Subcutaneous abdominal adipose tissue (tissue), 5 donors: ENCODE data around the gene MEAK7.

Experiments used
- H3K27ac ChIP-seq: one replicate; pipeline ENCODE4 v1.7.0; 2013; ENCODE audit warnings: low read depth, mild to moderate bottlenecking, inconsistent platforms, low read length, moderate library complexity
- H3K27me3 ChIP-seq, 5 donors: one replicate each; pipeline ENCODE4 v1.7.0; 2013; ENCODE audit warnings: low read length in 5 of 5, inconsistent platforms in 1 of 5; ENCODE audit not compliant: control insufficient read depth in 5 of 5, insufficient read depth in 4 of 5
- H3K36me3 ChIP-seq, 5 donors: one replicate each; pipeline ENCODE4 v1.7.0; 2013; ENCODE audit warnings: low read length in 5 of 5; ENCODE audit not compliant: control insufficient read depth in 5 of 5, insufficient read depth in 5 of 5
- H3K4me1 ChIP-seq, 5 donors: one replicate each; pipeline ENCODE4 v1.7.0; 2013; ENCODE audit warnings: low read length in 5 of 5, mild to moderate bottlenecking in 3 of 5, moderate library complexity in 1 of 5; ENCODE audit not compliant: control insufficient read depth in 5 of 5, insufficient read depth in 5 of 5
- H3K4me3 ChIP-seq, 5 donors: one replicate each; pipeline ENCODE4 v1.7.0; 2013; ENCODE audit warnings: low read length in 5 of 5, low read depth in 1 of 5
- H3K9ac ChIP-seq, 5 donors: one replicate each; pipeline ENCODE4 v1.7.0; 2013; ENCODE audit warnings: low read length in 5 of 5, mild to moderate bottlenecking in 4 of 5, moderate library complexity in 3 of 5
- H3K9me3 ChIP-seq, 5 donors: one replicate each; pipeline ENCODE4 v1.7.0; 2013; ENCODE audit warnings: low read length in 5 of 5; ENCODE audit not compliant: control insufficient read depth in 5 of 5
- donor health status: healthy.
- donor health status: healthy.
- donor health status: healthy.
- donor health status: healthy.
- donor health status: healthy.

The MEAK7 gene

GRCh38 chr16:84483882-84484565 lies 20.4 kb downstream of the MEAK7 start:
- H3K36me3 ChIP-seq: peaks cover 8 to 79% (median 57%) of the 10 kb centered on the region in 5 donors
- no peaks in the 10 kb centered on the region for H3K27me3 ChIP-seq
- H3K4me3 ChIP-seq: no peak overlapping the region
- no peak overlapping the region for H3K9ac ChIP-seq
- H3K9me3 ChIP-seq: no peaks in the 10 kb centered on the region
- H3K4me1 ChIP-seq: peaks cover 0 to 17% (median 0%) of the 10 kb centered on the region in 5 donors
- H3K27ac ChIP-seq: no peak overlapping the region

- no peak overlapping the region for H3K4me3 ChIP-seq
- peaks cover 3 to 79% (median 57%) of the 10 kb centered on the region in 5 donors for H3K36me3 ChIP-seq
- H3K27ac ChIP-seq: no peak overlapping the region
- no peaks in the 10 kb centered on the region for H3K9me3 ChIP-seq
- peaks cover 0 to 17% (median 0%) of the 10 kb centered on the region in 5 donors for H3K4me1 ChIP-seq
- no peak overlapping the region for H3K9ac ChIP-seq
- no peaks in the 10 kb centered on the region for H3K27me3 ChIP-seq
Observed at GRCh38 chr16:84482951-84483881, 21.2 kb downstream of the MEAK7 start.

- peaks cover 0 to 17% (median 0%) of the 10 kb centered on the region in 5 donors for H3K4me1 ChIP-seq
- H3K9ac ChIP-seq: no peak overlapping the region
- H3K27ac ChIP-seq: no peak overlapping the region
- H3K4me3 ChIP-seq: no peak overlapping the region
- H3K27me3 ChIP-seq: no peaks in the 10 kb centered on the region
- no peaks in the 10 kb centered on the region for H3K9me3 ChIP-seq
- peaks cover 5 to 81% (median 52%) of the 10 kb centered on the region in 5 donors for H3K36me3 ChIP-seq
Observed at GRCh38 chr16:84482001-84482891, 22.2 kb downstream of the MEAK7 start.

GRCh38 chr16:84481051-84481735 lies 23.3 kb downstream of the MEAK7 start:
- H3K27me3 ChIP-seq: no peaks in the 10 kb centered on the region
- H3K36me3 ChIP-seq: peaks cover 5 to 71% (median 42%) of the 10 kb centered on the region in 5 donors
- H3K9me3 ChIP-seq: no peaks in the 10 kb centered on the region
- H3K27ac ChIP-seq: no peak overlapping the region
- peaks cover 0 to 17% (median 0%) of the 10 kb centered on the region in 5 donors for H3K4me1 ChIP-seq
- no peak overlapping the region for H3K9ac ChIP-seq
- H3K4me3 ChIP-seq: no peak overlapping the region

- H3K4me3 ChIP-seq: no peak overlapping the region
- H3K9ac ChIP-seq: no peak overlapping the region
- H3K36me3 ChIP-seq: peaks cover 5 to 60% (median 36%) of the 10 kb centered on the region in 5 donors
- peaks cover 0 to 17% (median 0%) of the 10 kb centered on the region in 5 donors for H3K4me1 ChIP-seq
- no peak overlapping the region for H3K27ac ChIP-seq
- H3K27me3 ChIP-seq: no peaks in the 10 kb centered on the region
- peaks cover 0 to 2% (median 0%) of the 10 kb centered on the region in 5 donors for H3K9me3 ChIP-seq
Observed at GRCh38 chr16:84479716-84480450, 24.6 kb downstream of the MEAK7 start.

- H3K4me1 ChIP-seq: peaks cover 0 to 14% (median 0%) of the 10 kb centered on the region in 5 donors
- H3K9ac ChIP-seq: no peak overlapping the region
- H3K36me3 ChIP-seq: peaks cover 5 to 55% (median 32%) of the 10 kb centered on the region in 5 donors
- no peak overlapping the region for H3K4me3 ChIP-seq
- H3K9me3 ChIP-seq: peaks cover 0 to 5% (median 0%) of the 10 kb centered on the region in 5 donors
- no peak overlapping the region for H3K27ac ChIP-seq
- no peaks in the 10 kb centered on the region for H3K27me3 ChIP-seq
Observed at GRCh38 chr16:84478172-84478947, 26.1 kb downstream of the MEAK7 start.

- no peaks in the 10 kb centered on the region for H3K27me3 ChIP-seq
- no peak overlapping the region for H3K27ac ChIP-seq
- no peak overlapping the region for H3K9ac ChIP-seq
- H3K4me3 ChIP-seq: no peak overlapping the region
- peaks cover 5 to 48% (median 25%) of the 10 kb centered on the region in 5 donors for H3K36me3 ChIP-seq
- peaks cover 0 to 9% (median 0%) of the 10 kb centered on the region in 5 donors for H3K4me1 ChIP-seq
- peaks cover 0 to 5% (median 0%) of the 10 kb centered on the region in 5 donors for H3K9me3 ChIP-seq
Observed at GRCh38 chr16:84477661-84478060, 26.8 kb downstream of the MEAK7 start.

GRCh38 chr16:84476401-84476800 lies 28.1 kb downstream of the MEAK7 start:
- Histone ChIP-seq H3K36me3 (peaks cover 5 to 37% (median 21%) of the 10 kb centered on the region in 5 donors), H3K27me3 (no peaks in the 10 kb centered on the region)

More at GRCh38 chr16:84476401-84476800, 28.1 kb downstream of the MEAK7 start:
- H3K4me1 ChIP-seq: no peaks in the 10 kb centered on the region
- H3K27ac ChIP-seq: no peak overlapping the region
- H3K4me3 ChIP-seq: no peak overlapping the region
- H3K9me3 ChIP-seq: peaks cover 0 to 5% (median 0%) of the 10 kb centered on the region in 5 donors
- no peak overlapping the region for H3K9ac ChIP-seq
